CD4-positive, alpha-beta T cell treated with Interleukin-6 for 4 hours (primary cell): Measurements from ENCODE around the gene ADAP1.
A peak's percentile ranks its signal among the peaks of the same experiment; 100 is the strongest.
"Not testable (repeated sequence)": the region's sequence is repeated elsewhere in the genome, so short reads cannot be mapped to it uniquely, and the experiment has no call there.

Experiments used
- DNase-seq: peaks from one replicate; pipeline ENCODE4 v3.0.0-alpha.2; 2020; ENCODE audit warnings: mixed read lengths

The ADAP1 gene

GRCh38 chr7:954330-955238 lies at the start of gene ADAP1:
ADAP1 (minus strand) TSS chr7:954680; CDS start chr7:954477, 203 bp downstream.
- peak; percentile 75 for DNase-seq

GRCh38 chr7:1002445-1002844 lies 48.0 kb upstream of the ADAP1 start:
- not testable (repeated sequence) for DNase-seq

GRCh38 chr7:1002026-1002425 lies 47.5 kb upstream of the ADAP1 start:
- DNase-seq, result not testable (repeated sequence)

- not testable (repeated sequence) for DNase-seq
Observed at GRCh38 chr7:1001069-1001770, 46.7 kb upstream of the ADAP1 start.

- no peak for DNase-seq
Observed at GRCh38 chr7:999941-1000935, 45.8 kb upstream of the ADAP1 start.

- no peak for DNase-seq
Observed at GRCh38 chr7:999149-999879, 44.8 kb upstream of the ADAP1 start.

- DNase-seq, result no peak
Observed at GRCh38 chr7:997404-998395, 43.2 kb upstream of the ADAP1 start.

GRCh38 chr7:996079-996872 lies 41.8 kb upstream of the ADAP1 start:
- DNase-seq, result no peak

- no peak for DNase-seq
Observed at GRCh38 chr7:995571-995970, 41.1 kb upstream of the ADAP1 start.

GRCh38 chr7:994592-995308 lies 40.3 kb upstream of the ADAP1 start:
- DNase-seq, result no peak

- peak; percentile 98 for DNase-seq
Observed at GRCh38 chr7:992709-993607, 38.5 kb upstream of the ADAP1 start.

- DNase-seq, result no peak
Observed at GRCh38 chr7:991729-992656, 37.5 kb upstream of the ADAP1 start.

GRCh38 chr7:990933-991728 lies 36.7 kb upstream of the ADAP1 start:
- no peak for DNase-seq

- DNase-seq, result no peak
Observed at GRCh38 chr7:990352-990932, 36.0 kb upstream of the ADAP1 start.

- DNase-seq, result no peak
Observed at GRCh38 chr7:988963-989529, 34.6 kb upstream of the ADAP1 start.
